H1 (cell line): ENCODE measurements around the gene ZNF584. TPM values are rescaled to one million over a fixed set of nuclear protein-coding genes. Genes with fewer than 3 reads are reported as not detected.

Experiments used
- RFX5 ChIP-seq: IDR thresholded peaks from 2 replicates; pipeline ENCODE4 v1.6.1; 2011; ENCODE audit warnings: low read depth, low read length, improper control_type of control experiment, borderline replicate concordance
- SP4 ChIP-seq: IDR thresholded peaks from 2 replicates; pipeline ENCODE4 v1.6.1; 2012; ENCODE audit warnings: low read length, inconsistent platforms
- polyA plus RNA-seq, 7 experiments: library from polyadenylated mRNA; depleted of rRNA in 3 of 7; stranded (reverse) in 5 of 7; unstranded in 2 of 7; fragments of >200 nt in 5 of 7; fragments of 200-250 nt in 2 of 7; gene quantifications; 1 replicate in 5 of 7; 2 replicates in 1 of 7; 4 replicates in 1 of 7; pipeline versions ENCODE4 v1.2.1 to v1.2.3, GENCODE V29; 2011 to 2013; ENCODE audit warnings: missing spikeins in 2 of 7, mixed read lengths in 2 of 7
- total RNA-seq: library from RNA; stranded (reverse); fragmentation: NEBNext Ultra II Directional; extraction: Animal tissue kit (Norgen Biotek cat#: 25700); gene quantifications from 2 replicates; pipeline ENCODE4 v1.2.1, GENCODE V29; 2021
- TF ChIP-seq, protein P1 (sequence below): fragments of 300-600 bp; sonication (generic); IDR thresholded peaks from 2 replicates; pipeline ENCODE4 v1.7.1; 2012; ENCODE audit warnings: low read length, moderate library complexity, mild to moderate bottlenecking, inconsistent platforms; ENCODE audit not compliant: insufficient replicate concordance
- TF ChIP-seq, protein P2 (sequence below), 3 experiments: IDR thresholded peaks; 1 replicate in 2 of 3; 2 replicates in 1 of 3; pipeline versions ENCODE4 v1.5.1 to v1.6.1; 2011; ENCODE audit warnings: low read length in 3 of 3, mild to moderate bottlenecking in 3 of 3, inconsistent platforms in 2 of 3, low read depth in 1 of 3, moderate library complexity in 1 of 3; ENCODE audit not compliant: insufficient read depth in 1 of 3; ENCODE audit errors: control extremely low read depth in 1 of 3

ZNF584 gene
- total and polyA plus RNA-seq, 2 of the 8 experiments (the other 6 are each of a cell fraction or from before 2014, with no cell fraction given): 2.5 to 5.2 TPM

DNA sequence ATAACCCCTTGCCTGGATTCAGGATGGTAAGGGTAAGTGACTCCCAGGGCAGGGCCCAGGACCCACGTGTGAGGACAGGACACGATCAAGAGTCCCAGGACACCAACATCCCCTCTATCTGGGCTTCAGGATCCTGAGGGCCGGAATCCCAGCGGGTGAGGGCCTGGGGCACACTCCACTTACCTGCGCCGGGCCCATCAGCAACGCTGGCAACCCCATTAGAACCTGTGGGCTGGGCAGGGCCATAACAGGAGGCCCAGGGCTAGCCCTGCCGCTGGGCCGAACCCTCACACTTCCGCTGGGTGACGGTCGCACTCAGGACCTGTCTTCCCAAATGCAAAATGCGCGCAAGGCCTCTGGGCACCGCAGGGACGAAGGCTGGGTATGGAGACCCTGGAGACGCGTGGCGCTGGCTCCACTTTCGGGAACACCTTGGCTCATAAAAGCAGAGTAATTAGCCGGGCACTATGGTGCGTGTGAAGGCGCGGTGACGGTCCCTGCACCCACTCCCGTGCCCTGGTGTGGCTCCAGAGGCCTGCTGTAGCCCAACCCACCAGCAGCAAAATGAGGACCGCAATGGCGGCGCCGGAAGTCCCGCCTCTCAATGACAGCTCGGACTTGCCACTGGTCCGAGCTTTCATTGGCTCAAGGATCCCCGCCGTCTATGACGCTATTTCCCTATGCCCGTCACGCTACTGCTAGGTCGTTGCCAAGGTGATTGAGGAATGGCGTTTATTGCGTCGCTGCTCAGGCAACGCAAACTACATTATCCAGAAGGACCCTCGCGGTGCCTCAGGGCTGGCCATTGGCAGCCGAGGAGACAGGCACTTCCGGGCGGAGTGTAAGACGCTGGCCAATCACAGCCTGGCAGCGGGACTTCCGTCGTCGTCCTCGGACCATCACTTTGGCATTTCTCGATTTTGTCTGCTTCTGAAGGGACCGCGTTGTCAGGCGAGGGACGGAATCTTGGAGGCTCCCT, 31.4 kb downstream of the ZNF584 start, which contains the start of gene ZNF132 (continued):
- TF ChIP-seq, protein P1, sequence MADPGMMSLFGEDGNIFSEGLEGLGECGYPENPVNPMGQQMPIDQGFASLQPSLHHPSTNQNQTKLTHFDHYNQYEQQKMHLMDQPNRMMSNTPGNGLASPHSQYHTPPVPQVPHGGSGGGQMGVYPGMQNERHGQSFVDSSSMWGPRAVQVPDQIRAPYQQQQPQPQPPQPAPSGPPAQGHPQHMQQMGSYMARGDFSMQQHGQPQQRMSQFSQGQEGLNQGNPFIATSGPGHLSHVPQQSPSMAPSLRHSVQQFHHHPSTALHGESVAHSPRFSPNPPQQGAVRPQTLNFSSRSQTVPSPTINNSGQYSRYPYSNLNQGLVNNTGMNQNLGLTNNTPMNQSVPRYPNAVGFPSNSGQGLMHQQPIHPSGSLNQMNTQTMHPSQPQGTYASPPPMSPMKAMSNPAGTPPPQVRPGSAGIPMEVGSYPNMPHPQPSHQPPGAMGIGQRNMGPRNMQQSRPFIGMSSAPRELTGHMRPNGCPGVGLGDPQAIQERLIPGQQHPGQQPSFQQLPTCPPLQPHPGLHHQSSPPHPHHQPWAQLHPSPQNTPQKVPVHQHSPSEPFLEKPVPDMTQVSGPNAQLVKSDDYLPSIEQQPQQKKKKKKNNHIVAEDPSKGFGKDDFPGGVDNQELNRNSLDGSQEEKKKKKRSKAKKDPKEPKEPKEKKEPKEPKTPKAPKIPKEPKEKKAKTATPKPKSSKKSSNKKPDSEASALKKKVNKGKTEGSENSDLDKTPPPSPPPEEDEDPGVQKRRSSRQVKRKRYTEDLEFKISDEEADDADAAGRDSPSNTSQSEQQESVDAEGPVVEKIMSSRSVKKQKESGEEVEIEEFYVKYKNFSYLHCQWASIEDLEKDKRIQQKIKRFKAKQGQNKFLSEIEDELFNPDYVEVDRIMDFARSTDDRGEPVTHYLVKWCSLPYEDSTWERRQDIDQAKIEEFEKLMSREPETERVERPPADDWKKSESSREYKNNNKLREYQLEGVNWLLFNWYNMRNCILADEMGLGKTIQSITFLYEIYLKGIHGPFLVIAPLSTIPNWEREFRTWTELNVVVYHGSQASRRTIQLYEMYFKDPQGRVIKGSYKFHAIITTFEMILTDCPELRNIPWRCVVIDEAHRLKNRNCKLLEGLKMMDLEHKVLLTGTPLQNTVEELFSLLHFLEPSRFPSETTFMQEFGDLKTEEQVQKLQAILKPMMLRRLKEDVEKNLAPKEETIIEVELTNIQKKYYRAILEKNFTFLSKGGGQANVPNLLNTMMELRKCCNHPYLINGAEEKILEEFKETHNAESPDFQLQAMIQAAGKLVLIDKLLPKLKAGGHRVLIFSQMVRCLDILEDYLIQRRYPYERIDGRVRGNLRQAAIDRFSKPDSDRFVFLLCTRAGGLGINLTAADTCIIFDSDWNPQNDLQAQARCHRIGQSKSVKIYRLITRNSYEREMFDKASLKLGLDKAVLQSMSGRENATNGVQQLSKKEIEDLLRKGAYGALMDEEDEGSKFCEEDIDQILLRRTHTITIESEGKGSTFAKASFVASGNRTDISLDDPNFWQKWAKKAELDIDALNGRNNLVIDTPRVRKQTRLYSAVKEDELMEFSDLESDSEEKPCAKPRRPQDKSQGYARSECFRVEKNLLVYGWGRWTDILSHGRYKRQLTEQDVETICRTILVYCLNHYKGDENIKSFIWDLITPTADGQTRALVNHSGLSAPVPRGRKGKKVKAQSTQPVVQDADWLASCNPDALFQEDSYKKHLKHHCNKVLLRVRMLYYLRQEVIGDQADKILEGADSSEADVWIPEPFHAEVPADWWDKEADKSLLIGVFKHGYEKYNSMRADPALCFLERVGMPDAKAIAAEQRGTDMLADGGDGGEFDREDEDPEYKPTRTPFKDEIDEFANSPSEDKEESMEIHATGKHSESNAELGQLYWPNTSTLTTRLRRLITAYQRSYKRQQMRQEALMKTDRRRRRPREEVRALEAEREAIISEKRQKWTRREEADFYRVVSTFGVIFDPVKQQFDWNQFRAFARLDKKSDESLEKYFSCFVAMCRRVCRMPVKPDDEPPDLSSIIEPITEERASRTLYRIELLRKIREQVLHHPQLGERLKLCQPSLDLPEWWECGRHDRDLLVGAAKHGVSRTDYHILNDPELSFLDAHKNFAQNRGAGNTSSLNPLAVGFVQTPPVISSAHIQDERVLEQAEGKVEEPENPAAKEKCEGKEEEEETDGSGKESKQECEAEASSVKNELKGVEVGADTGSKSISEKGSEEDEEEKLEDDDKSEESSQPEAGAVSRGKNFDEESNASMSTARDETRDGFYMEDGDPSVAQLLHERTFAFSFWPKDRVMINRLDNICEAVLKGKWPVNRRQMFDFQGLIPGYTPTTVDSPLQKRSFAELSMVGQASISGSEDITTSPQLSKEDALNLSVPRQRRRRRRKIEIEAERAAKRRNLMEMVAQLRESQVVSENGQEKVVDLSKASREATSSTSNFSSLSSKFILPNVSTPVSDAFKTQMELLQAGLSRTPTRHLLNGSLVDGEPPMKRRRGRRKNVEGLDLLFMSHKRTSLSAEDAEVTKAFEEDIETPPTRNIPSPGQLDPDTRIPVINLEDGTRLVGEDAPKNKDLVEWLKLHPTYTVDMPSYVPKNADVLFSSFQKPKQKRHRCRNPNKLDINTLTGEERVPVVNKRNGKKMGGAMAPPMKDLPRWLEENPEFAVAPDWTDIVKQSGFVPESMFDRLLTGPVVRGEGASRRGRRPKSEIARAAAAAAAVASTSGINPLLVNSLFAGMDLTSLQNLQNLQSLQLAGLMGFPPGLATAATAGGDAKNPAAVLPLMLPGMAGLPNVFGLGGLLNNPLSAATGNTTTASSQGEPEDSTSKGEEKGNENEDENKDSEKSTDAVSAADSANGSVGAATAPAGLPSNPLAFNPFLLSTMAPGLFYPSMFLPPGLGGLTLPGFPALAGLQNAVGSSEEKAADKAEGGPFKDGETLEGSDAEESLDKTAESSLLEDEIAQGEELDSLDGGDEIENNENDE: no peak
- TF ChIP-seq, protein P2, sequence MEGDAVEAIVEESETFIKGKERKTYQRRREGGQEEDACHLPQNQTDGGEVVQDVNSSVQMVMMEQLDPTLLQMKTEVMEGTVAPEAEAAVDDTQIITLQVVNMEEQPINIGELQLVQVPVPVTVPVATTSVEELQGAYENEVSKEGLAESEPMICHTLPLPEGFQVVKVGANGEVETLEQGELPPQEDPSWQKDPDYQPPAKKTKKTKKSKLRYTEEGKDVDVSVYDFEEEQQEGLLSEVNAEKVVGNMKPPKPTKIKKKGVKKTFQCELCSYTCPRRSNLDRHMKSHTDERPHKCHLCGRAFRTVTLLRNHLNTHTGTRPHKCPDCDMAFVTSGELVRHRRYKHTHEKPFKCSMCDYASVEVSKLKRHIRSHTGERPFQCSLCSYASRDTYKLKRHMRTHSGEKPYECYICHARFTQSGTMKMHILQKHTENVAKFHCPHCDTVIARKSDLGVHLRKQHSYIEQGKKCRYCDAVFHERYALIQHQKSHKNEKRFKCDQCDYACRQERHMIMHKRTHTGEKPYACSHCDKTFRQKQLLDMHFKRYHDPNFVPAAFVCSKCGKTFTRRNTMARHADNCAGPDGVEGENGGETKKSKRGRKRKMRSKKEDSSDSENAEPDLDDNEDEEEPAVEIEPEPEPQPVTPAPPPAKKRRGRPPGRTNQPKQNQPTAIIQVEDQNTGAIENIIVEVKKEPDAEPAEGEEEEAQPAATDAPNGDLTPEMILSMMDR (IDR thresholded peaks at IDR 0.05; ENCODE audit: control extremely low read depth in 1 of 3, insufficient read depth in 1 of 3, low read depth in 1 of 3, low read length in 3 of 3): no peak
- TF ChIP-seq SP4: no peak
- TF ChIP-seq RFX5: no peak
